Epithelial cell of esophagus (primary cell): Measurements from ENCODE around the gene ABHD8.

Experiments
- DNase-seq: peaks from one replicate; pipeline ENCODE4 v3.0.0; 2010; ENCODE audit warnings: low read depth
- H3K4me3 ChIP-seq: 2 replicates; pipeline ENCODE4 v1.5.1; 2011; ENCODE audit warnings: mild to moderate bottlenecking, low read length, control low read depth
- TF ChIP-seq, protein P1 (sequence below): IDR thresholded peaks from 2 replicates; pipeline ENCODE4 v1.5.1; 2011; ENCODE audit warnings: low read depth, mild to moderate bottlenecking, low read length, control low read depth, inconsistent platforms; ENCODE audit not compliant: insufficient read depth; ENCODE audit errors: missing control alignments

The ABHD8 gene

GRCh38 chr19:17309198-17309964, 6.2 kb upstream of the ABHD8 start, which contains the start of gene DDA1:
Gene DDA1 (plus strand): TSS chr19:17309563. CDS start chr19:17309655, 92 bp downstream.
- TF ChIP-seq, protein P1, sequence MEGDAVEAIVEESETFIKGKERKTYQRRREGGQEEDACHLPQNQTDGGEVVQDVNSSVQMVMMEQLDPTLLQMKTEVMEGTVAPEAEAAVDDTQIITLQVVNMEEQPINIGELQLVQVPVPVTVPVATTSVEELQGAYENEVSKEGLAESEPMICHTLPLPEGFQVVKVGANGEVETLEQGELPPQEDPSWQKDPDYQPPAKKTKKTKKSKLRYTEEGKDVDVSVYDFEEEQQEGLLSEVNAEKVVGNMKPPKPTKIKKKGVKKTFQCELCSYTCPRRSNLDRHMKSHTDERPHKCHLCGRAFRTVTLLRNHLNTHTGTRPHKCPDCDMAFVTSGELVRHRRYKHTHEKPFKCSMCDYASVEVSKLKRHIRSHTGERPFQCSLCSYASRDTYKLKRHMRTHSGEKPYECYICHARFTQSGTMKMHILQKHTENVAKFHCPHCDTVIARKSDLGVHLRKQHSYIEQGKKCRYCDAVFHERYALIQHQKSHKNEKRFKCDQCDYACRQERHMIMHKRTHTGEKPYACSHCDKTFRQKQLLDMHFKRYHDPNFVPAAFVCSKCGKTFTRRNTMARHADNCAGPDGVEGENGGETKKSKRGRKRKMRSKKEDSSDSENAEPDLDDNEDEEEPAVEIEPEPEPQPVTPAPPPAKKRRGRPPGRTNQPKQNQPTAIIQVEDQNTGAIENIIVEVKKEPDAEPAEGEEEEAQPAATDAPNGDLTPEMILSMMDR: no peak

GRCh38 chr19:17307876-17308377, 4.7 kb upstream of the ABHD8 start:
- DNase-seq: no peak
- H3K4me3 ChIP-seq: no peak overlapping the region
- TF ChIP-seq, protein P1: no peak

More at GRCh38 chr19:17309198-17309964, 6.2 kb upstream of the ABHD8 start, which contains the start of gene DDA1:
- peak; percentile 100 for DNase-seq
- H3K4me3 ChIP-seq: peak within 1 kb of the TSS; percentile 82

GRCh38 chr19:17306285-17306714, 3.1 kb upstream of the ABHD8 start:
- TF ChIP-seq, protein P1: no peak
- DNase-seq: no peak
- H3K4me3 ChIP-seq: peak overlapping the region; percentile 86

GRCh38 chr19:17305517-17306284, 2.5 kb upstream of the ABHD8 start, which contains the start of gene MRPL34:
Gene MRPL34 (plus strand): TSS chr19:17305872. CDS start chr19:17305893, 21 bp downstream.
- peak within 1 kb of the TSS; percentile 86 for H3K4me3 ChIP-seq
- TF ChIP-seq, protein P1: peak; percentile 86
- peak; percentile 100 for DNase-seq

DNA sequence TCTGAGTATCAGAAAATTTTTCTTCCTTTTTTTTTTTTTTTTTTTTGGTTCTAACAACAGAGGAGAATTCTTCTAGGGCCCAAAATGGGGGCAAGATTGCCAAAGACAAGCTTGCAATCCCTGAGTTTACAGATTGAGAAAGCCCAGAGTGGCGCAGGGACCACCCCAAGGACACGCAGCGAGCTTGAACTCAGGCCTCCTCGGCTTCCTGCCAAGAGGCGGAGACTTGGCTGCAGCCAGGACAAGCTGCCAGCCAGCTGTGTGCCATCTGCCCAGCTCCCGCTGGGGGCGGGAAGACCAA, 1.9 kb upstream of the ABHD8 start:
- DNase-seq: no peak

DNA sequence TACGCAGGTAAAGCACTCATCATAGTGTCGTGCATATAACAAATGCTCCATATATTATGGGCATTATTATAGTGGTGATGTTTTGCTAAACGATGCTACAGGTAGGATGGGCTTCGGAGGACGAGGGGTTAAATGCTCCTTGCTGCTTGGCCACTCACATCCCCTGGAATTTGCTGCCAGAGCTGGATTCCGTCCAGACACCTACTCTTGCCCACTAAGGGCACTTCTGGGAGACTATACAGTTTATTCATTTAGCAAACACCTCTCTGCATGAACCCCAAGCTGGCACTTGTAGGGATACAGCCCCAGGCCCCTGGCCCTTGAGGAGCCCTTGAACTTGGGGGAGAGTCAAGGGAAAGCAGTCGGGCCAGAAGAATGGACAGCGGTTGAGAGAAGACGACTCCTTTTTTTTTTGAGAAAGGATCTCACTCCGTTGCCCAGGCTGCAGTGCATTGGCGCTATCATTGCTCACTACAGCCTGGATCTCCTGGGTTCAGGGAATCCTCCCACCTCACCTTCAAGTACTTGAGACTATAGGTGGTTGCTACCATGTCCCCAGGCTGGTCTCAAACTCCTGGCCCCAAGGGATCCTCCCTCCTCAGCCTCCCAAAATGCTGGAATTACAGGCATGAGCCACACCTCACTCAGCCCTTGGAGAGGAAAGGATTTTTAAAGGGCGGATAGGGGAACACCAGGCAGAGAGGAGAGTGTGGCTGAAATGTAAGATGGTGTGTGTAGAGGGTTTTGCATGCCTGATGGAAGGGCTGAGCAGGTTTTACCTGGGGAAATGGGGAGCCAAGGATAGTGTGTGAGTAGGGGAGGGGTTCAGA, 1.4 kb upstream of the ABHD8 start:
- no peak overlapping the region for H3K4me3 ChIP-seq
- TF ChIP-seq, protein P1: no peak
- peak; percentile 74 for DNase-seq

More for the DNA sequence above, 1.9 kb upstream of the ABHD8 start:
- no peak overlapping the region for H3K4me3 ChIP-seq
- TF ChIP-seq, protein P1: no peak
